HCT116 (cell line): ENCODE results near the gene DAPP1. TPM values are rescaled to one million over a fixed set of nuclear protein-coding genes. Genes with fewer than 3 reads are reported as not detected.

Experiments used
- ATAC-seq: fragments of 200-7000 bp; cut with Tn5 transposase; 2 replicates; pipeline ENCODE4 v1.9.1; 2020; ENCODE audit warnings: mild to moderate bottlenecking, moderate library complexity
- BruUV-seq: library from RNA; stranded (reverse); fragments of 400-500 nt; replicated peaks from 2 replicates; lab custom pipeline; 2021; lab: Mats Ljungman, UMichigan
- CTCF ChIA-PET: fragments of 300-600 bp; sonication (Branson Sonifier 250); formaldehyde crosslinking; loops from one replicate; lab custom pipeline; 2021; ENCODE audit warnings: antibody characterized with exemption; lab: Charles Lee
- POLR2A ChIA-PET: fragments of 300-600, 350-600 bp; sonication (Branson Sonifier 250); formaldehyde crosslinking; loops from one replicate; lab custom pipeline; 2021; ENCODE audit warnings: antibody characterized with exemption; lab: Charles Lee
- RAD21 ChIA-PET, 2 experiments: fragments of 300-600 bp; sonication (Branson Sonifier 250); formaldehyde crosslinking; loops; one replicate each; lab custom pipeline; 2023; ENCODE audit warnings: low total read pairs in 2 of 2; ENCODE audit not compliant: uncharacterized antibody in 2 of 2, unreplicated experiment in 2 of 2, low non-redundant PET in 1 of 2; lab: Charles Lee
- DNase-seq: peaks from one replicate; pipeline ENCODE4 v3.0.0-alpha.2; 2010; ENCODE audit warnings: low read depth, low spot score
- H2AFZ ChIP-seq: fragments of 200-600 bp; shearing (Covaris generic), sonication (generic); 2 replicates; pipeline ENCODE4 v1.6.1; 2017; ENCODE audit warnings: low read depth, mixed run types, mixed read lengths, antibody characterized with exemption, low read length; ENCODE audit not compliant: poor library complexity, severe bottlenecking
- H3K27ac ChIP-seq: 2 replicates; pipeline ENCODE4 v1.5.1; 2012; ENCODE audit warnings: low read depth, low read length
- H3K27me3 ChIP-seq: fragments of 200-600 bp; sonication (generic); 2 replicates; pipeline ENCODE4 v1.6.1; 2016; ENCODE audit warnings: mixed run types, low read length, mixed read lengths; ENCODE audit not compliant: insufficient read depth
- H3K36me3 ChIP-seq, 2 experiments: fragments of 200-500 bp in 1 of 2; fragments of 200-600 bp in 1 of 2; sonication (Bioruptor generic) in 1 of 2; sonication (generic) in 1 of 2; 2 replicates each; pipeline versions ENCODE4 v1.5.1 to v1.6.1; 2014 to 2016; ENCODE audit warnings: low read length in 2 of 2, inconsistent platforms in 1 of 2, mixed read lengths in 1 of 2, mixed run types in 1 of 2; ENCODE audit not compliant: insufficient read depth in 2 of 2, control insufficient read depth in 1 of 2
- H3K4me1 ChIP-seq, 2 experiments: fragments of 200-600 bp in 1 of 2; sonication (generic) in 1 of 2; 2 replicates each; pipeline versions ENCODE4 v1.5.1 to v1.6.1; 2012 to 2017; ENCODE audit warnings: low read length in 2 of 2, inconsistent platforms in 1 of 2, mild to moderate bottlenecking in 1 of 2, mixed read lengths in 1 of 2, mixed run types in 1 of 2, moderate library complexity in 1 of 2; ENCODE audit not compliant: insufficient read depth in 2 of 2, control insufficient read depth in 1 of 2
- H3K4me2 ChIP-seq: fragments of 200-600 bp; sonication (generic); 2 replicates; pipeline ENCODE4 v1.6.1; 2017; ENCODE audit warnings: mixed run types, low read length, mixed read lengths
- H3K4me3 ChIP-seq, 2 experiments: fragments of 200-600 bp in 1 of 2; sonication (generic) in 1 of 2; replicated peaks in 1 of 2; 2 replicates each; pipeline ENCODE4 v1.5.1; 2011 to 2016; ENCODE audit warnings: low read length in 2 of 2, control low read depth in 1 of 2, low read depth in 1 of 2, mild to moderate bottlenecking in 1 of 2, mixed read lengths in 1 of 2, mixed run types in 1 of 2
- H3K79me2 ChIP-seq: fragments of 200-600 bp; sonication (generic); 2 replicates; pipeline ENCODE4 v1.6.1; 2017; ENCODE audit warnings: mild to moderate bottlenecking, mixed run types, low read length, moderate library complexity, mixed read lengths; ENCODE audit not compliant: insufficient read depth
- H3K9ac ChIP-seq: fragments of 200-600 bp; sonication (generic); 2 replicates; pipeline ENCODE4 v1.6.1; 2016; ENCODE audit warnings: low read length, mixed read lengths
- H3K9me2 ChIP-seq: fragments of 200-600 bp; sonication (generic), shearing (Covaris generic); 2 replicates; pipeline ENCODE4 v1.6.1; 2017; ENCODE audit warnings: mixed run types, mild to moderate bottlenecking, moderate library complexity; ENCODE audit not compliant: insufficient read depth
- H3K9me3 ChIP-seq, 2 experiments: fragments of 200-500 bp in 1 of 2; fragments of 200-600 bp in 1 of 2; sonication (Bioruptor generic) in 1 of 2; sonication (generic) in 1 of 2; 2 replicates each; pipeline ENCODE4 v1.6.1; 2014 to 2017; ENCODE audit warnings: low read length in 2 of 2, mixed read lengths in 2 of 2, inconsistent platforms in 1 of 2, low read depth in 1 of 2, mild to moderate bottlenecking in 1 of 2, mixed run types in 1 of 2, moderate library complexity in 1 of 2; ENCODE audit not compliant: control insufficient read depth in 1 of 2, insufficient read depth in 1 of 2
- H4K20me1 ChIP-seq: fragments of 200-600 bp; sonication (generic), shearing (Covaris generic); 2 replicates; pipeline ENCODE4 v1.6.1; 2017; ENCODE audit warnings: mixed run types, mild to moderate bottlenecking, moderate library complexity; ENCODE audit not compliant: insufficient read depth
- CTCF ChIP-seq, 3 experiments: fragments of 200-600 bp in 1 of 3; sonication (generic) in 1 of 3; IDR thresholded peaks in 2 of 3; conservative IDR thresholded peaks in 1 of 3; 2 replicates each; pipeline ENCODE4 v1.5.1; 2012 to 2017; ENCODE audit warnings: low read depth in 2 of 3, low read length in 2 of 3, antibody characterized with exemption in 1 of 3, borderline replicate concordance in 1 of 3, control low read depth in 1 of 3, mild to moderate bottlenecking in 1 of 3, mixed read lengths in 1 of 3, mixed run types in 1 of 3, moderate library complexity in 1 of 3; ENCODE audit not compliant: insufficient read depth in 1 of 3
- ELF1 ChIP-seq: IDR thresholded peaks from 2 replicates; pipeline ENCODE4 v1.6.1; 2012; ENCODE audit warnings: low read depth, borderline replicate concordance
- FOSL1 ChIP-seq: IDR thresholded peaks from 2 replicates; pipeline ENCODE4 v1.6.1; 2012; ENCODE audit warnings: low read depth
- JUND ChIP-seq: IDR thresholded peaks from 2 replicates; pipeline ENCODE4 v1.6.1; 2012
- POLR2AphosphoS5 ChIP-seq: IDR thresholded peaks from 2 replicates; pipeline ENCODE4 v1.6.1; 2011; ENCODE audit warnings: mild to moderate bottlenecking, low read depth, low read length, moderate library complexity
- RAD21 ChIP-seq: IDR thresholded peaks from 2 replicates; pipeline ENCODE4 v1.6.1; 2012; ENCODE audit warnings: low read depth, mild to moderate bottlenecking
- intact Hi-C: fragments of 100-400 bp; cut with micrococcal nuclease; formaldehyde crosslinking; loops from 2 replicates; pipeline ENCODE4 v1.10.0; 2022
- total RNA-seq: library from RNA; stranded (reverse); gene quantifications from one replicate; pipeline ENCODE4 v1.2.1, GENCODE V29; 2021; ENCODE audit not compliant: unreplicated experiment
- TF ChIP-seq, protein P1 (sequence below): IDR thresholded peaks from 2 replicates; pipeline ENCODE4 v1.6.1; 2012

DAPP1 gene
- total RNA-seq, 1 experiment from 2014 or later = 0.76 TPM

- ChIA-PET CTCF (no interaction called here), POLR2A (no interaction called here), RAD21 (no interaction called here)
- Histone ChIP-seq H3K4me3 (no peak overlapping the region), H3K9me3 (no peaks in the 10 kb centered on the region), H3K79me2 (peaks cover 33% of the 10 kb centered on the region), H3K27me3 (no peaks in the 10 kb centered on the region), H3K9me2 (no peaks in the 10 kb centered on the region), H3K4me1 (peaks cover 4 to 18% of the 10 kb centered on the region in 2 experiments; a peak in 3 of 4 replicates), H3K36me3 (no peaks in the 10 kb centered on the region), H4K20me1 (no peaks in the 10 kb centered on the region), H2AFZ (no peak overlapping the region), H3K4me2 (no peak overlapping the region), H3K9ac (no peak overlapping the region), H3K27ac (no peak overlapping the region)
- intact Hi-C loops = loop anchor here (5.0 kb wide), 1 partner anchor 56 kb away; the partner anchor contains the start of gene DNAJB14
- DNase-seq (no peak), ATAC-seq (no peak)
- TF ChIP-seq FOSL1 = no peak
- TF ChIP-seq, protein P1, sequence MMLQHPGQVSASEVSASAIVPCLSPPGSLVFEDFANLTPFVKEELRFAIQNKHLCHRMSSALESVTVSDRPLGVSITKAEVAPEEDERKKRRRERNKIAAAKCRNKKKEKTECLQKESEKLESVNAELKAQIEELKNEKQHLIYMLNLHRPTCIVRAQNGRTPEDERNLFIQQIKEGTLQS = no peak
- TF ChIP-seq JUND = no peak
- no TSS peak for BruUV-seq
Measured at GRCh38 chr4:99891351-99891750, 74.7 kb downstream of the DAPP1 start.

DNA sequence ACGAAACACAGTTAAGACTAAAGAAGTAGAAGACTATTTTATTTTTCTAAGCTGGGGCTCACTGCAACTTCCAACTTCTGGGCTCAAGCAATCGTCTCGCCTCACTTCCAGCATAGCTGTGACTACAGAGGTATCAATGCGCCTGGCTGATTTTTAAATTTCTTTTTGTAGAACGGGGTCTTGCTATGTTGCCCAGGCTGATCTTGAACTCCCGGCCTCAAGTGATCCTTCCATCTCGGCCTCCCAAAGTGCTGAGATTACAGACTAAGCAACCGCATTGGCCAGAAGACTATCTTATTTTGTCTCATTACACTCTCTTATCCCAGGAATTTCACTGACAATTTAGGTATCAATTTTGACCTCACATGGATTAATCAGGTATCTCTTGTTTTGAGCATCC lies 76.4 kb downstream of the DAPP1 start:
- peaks cover 33% of the 10 kb centered on the region for H3K79me2 ChIP-seq
- ATAC-seq (no peak), DNase-seq (no peak)
- no peaks in the 10 kb centered on the region for H3K9me2 ChIP-seq
- H3K4me2 ChIP-seq = peak overlapping the region; percentile 91
- H3K27me3 ChIP-seq = no peaks in the 10 kb centered on the region
- no peak overlapping the region for H3K27ac ChIP-seq
- ChIA-PET POLR2A (no interaction called here), CTCF (no interaction called here), RAD21 (no interaction called here)
- no peaks in the 10 kb centered on the region for H3K36me3 ChIP-seq
- peak overlapping the region; percentile 63 for H3K9ac ChIP-seq
- intact Hi-C loops = loop anchor here (5.0 kb wide), 1 partner anchor 54 kb away; the partner anchor contains the start of gene DNAJB14
- H3K9me3 ChIP-seq = no peaks in the 10 kb centered on the region
- no peak overlapping the region for H2AFZ ChIP-seq
- H3K4me3 ChIP-seq = peak overlapping the region; percentile 76 to 81
- H4K20me1 ChIP-seq = no peaks in the 10 kb centered on the region
- H3K4me1 ChIP-seq = peaks cover 4 to 18% of the 10 kb centered on the region in 2 experiments; a peak in 3 of 4 replicates
- TF ChIP-seq CTCF (IDR thresholded peaks at IDR 0.05 in 2 of 3, conservative IDR thresholded peaks at IDR 0.05 in 1 of 3; ENCODE audit: borderline replicate concordance in 1 of 3, insufficient read depth in 1 of 3, low read depth in 2 of 3, low read length in 2 of 3) (no peak), POLR2AphosphoS5 (no peak), RAD21 (no peak), ELF1 (no peak)
- BruUV-seq = no TSS peak
